Chondrocyte (in vitro differentiated cells): Measurements from ENCODE around the gene NPSR1. TPM values are rescaled to one million over a fixed set of nuclear protein-coding genes. Genes with fewer than 3 reads are reported as not detected.

Experiments used
- DNase-seq: peaks from one replicate; pipeline ENCODE4 v3.0.0; 2021; ENCODE audit warnings: mixed read lengths, low spot score
- H3K27ac Mint-ChIP-seq: one replicate; pipeline ENCODE4 v1.8.0; 2021; ENCODE audit warnings: mild to moderate bottlenecking, moderate library complexity, mixed read lengths; ENCODE audit not compliant: unreplicated experiment
- H3K27me3 Mint-ChIP-seq: 2 replicates; pipeline ENCODE4 v1.8.0; 2021; ENCODE audit warnings: low read depth, mixed read lengths
- H3K36me3 Mint-ChIP-seq: 2 replicates; pipeline ENCODE4 v1.8.0; 2021; ENCODE audit warnings: low read depth, mixed read lengths
- H3K4me1 Mint-ChIP-seq: 2 replicates; pipeline ENCODE4 v1.8.0; 2021; ENCODE audit warnings: low read depth, mild to moderate bottlenecking, mixed read lengths
- H3K4me3 Mint-ChIP-seq: one replicate; pipeline ENCODE4 v1.8.0; 2021; ENCODE audit warnings: mild to moderate bottlenecking, moderate library complexity, mixed read lengths; ENCODE audit not compliant: unreplicated experiment
- H3K9me3 Mint-ChIP-seq: 2 replicates; pipeline ENCODE4 v1.8.0; 2021; ENCODE audit warnings: low read depth, mixed read lengths
- CTCF ChIP-seq: fragments of 200-600 bp; sonication (generic); IDR thresholded peaks from 2 replicates; pipeline ENCODE4 v1.5.0; 2021; ENCODE audit warnings: antibody characterized with exemption, mild to moderate bottlenecking, moderate library complexity
- total RNA-seq: library from RNA; stranded (reverse); gene quantifications from 3 replicates; pipeline ENCODE4 v1.2.1, GENCODE V29; 2021

Gene NPSR1
- total RNA-seq, 1 donor from 2014 or later = not detected

DNA sequence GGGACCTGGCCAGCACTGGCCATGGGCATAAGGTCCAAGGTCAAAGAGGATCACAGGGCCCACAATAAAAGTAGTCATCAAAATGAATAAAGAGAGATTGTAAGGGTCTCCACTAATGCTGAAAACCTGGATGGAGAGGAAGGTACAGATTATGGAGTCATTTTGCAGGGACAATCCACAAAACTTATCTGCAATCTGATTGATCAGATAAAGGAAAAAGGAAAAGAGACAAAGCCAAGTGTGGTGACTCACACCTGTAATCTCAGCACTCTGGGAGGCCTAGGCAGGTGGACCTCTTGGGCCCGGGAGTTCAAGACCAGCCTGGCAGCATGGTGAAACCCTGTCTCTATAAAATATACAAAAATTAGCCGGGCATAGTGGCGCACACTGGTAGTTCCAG, 174.0 kb downstream of the NPSR1 start:
- DNase-seq = no peak
- no peak overlapping the region for H3K27ac Mint-ChIP-seq

DNA sequence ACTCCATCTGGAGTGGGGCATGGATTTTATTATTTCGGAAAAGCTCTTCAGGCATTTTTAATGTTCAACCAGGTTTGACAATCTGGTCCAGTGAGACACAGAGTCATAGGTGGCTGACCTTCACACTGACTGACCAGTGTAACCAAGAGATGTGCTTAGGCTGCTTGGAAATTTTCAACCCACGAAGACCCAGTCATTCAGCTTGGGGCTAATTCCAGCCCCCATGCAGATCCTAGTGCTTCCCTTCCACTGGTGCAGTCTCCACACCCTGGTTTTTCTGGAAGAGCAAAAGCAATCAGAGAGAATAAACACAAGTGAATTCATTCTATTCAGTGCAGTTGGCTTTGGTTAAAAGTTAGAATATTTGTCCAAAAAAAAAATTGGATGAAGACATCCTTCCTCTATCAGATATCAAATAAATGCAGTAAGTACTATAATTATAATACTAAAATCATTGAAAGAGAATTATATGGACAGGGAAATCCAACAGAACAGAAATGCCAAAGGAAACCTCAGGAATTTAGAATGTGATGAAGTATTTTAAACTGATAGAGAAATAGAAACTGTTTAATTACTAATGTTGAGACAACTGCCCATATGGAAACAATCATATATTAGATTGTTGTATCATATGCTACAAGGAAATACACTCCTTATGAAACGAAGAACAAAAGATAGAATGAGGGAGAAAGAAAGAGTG, 178.0 kb downstream of the NPSR1 start:
- H3K4me3 Mint-ChIP-seq = no peak overlapping the region
- H3K27ac Mint-ChIP-seq = no peak overlapping the region
- H3K27me3 Mint-ChIP-seq = no peaks in the 10 kb centered on the region
- H3K4me1 Mint-ChIP-seq = peaks cover 20% of the 10 kb centered on the region
- DNase-seq = no peak
- H3K9me3 Mint-ChIP-seq = no peaks in the 10 kb centered on the region
- no peak for TF ChIP-seq CTCF
- H3K36me3 Mint-ChIP-seq = no peaks in the 10 kb centered on the region

More for the DNA sequence above, 174.0 kb downstream of the NPSR1 start:
- Mint-ChIP-seq H3K9me3 (no peaks in the 10 kb centered on the region), H3K4me1 (peaks cover 3% of the 10 kb centered on the region), H3K27me3 (peaks cover 4% of the 10 kb centered on the region), H3K4me3 (no peak overlapping the region), H3K36me3 (peaks cover 2% of the 10 kb centered on the region)
- no peak for TF ChIP-seq CTCF

DNA sequence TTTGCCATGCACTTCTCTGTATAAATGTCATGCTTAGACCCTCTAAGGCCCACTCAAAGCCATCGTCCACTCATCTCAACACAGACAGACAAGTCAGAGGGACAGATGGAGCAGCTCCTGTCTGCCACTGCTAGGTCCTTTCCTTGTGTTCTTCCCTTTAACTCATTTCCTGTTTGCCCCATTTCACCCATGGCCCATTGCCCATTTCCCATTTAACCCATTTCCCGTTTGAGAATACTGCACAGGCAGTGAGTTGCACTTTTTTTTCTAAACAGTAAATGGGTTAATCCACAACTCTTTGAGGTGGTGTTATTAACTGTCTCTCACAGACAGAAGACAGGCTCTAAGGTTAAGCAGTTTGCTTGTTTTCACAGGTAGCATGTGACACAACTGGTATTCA, 179.3 kb downstream of the NPSR1 start:
- Mint-ChIP-seq H3K27me3 (no peaks in the 10 kb centered on the region), H3K27ac (no peak overlapping the region), H3K9me3 (no peaks in the 10 kb centered on the region), H3K4me1 (peaks cover 20% of the 10 kb centered on the region), H3K36me3 (no peaks in the 10 kb centered on the region), H3K4me3 (no peak overlapping the region)
- DNase-seq = no peak
- TF ChIP-seq CTCF = no peak

DNA sequence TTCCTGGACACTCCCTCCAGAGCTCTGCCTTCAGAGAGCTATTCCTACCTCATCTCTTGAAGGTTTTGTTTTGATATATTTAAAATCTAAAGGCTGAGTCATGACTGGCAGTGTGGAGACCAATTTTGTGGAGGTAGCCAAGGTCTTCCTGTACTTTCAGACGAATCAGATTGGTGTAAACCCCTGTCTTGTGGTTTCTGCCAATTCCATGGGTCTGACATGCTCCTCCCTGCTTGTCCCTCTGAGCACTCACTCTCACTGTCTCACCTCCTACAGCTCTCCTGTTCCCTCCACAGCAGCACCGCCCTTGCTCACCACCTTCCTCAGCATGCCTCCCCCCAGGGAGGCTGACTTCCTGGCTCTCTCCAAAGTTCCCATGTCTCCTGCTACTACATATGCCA, 179.8 kb downstream of the NPSR1 start:
- H3K27me3 Mint-ChIP-seq = no peaks in the 10 kb centered on the region
- no peak for TF ChIP-seq CTCF
- peak overlapping the region; percentile 5 for H3K27ac Mint-ChIP-seq
- DNase-seq = no peak
- H3K36me3 Mint-ChIP-seq = no peaks in the 10 kb centered on the region
- peaks cover 20% of the 10 kb centered on the region for H3K4me1 Mint-ChIP-seq
- H3K9me3 Mint-ChIP-seq = no peaks in the 10 kb centered on the region
- H3K4me3 Mint-ChIP-seq = no peak overlapping the region

DNA sequence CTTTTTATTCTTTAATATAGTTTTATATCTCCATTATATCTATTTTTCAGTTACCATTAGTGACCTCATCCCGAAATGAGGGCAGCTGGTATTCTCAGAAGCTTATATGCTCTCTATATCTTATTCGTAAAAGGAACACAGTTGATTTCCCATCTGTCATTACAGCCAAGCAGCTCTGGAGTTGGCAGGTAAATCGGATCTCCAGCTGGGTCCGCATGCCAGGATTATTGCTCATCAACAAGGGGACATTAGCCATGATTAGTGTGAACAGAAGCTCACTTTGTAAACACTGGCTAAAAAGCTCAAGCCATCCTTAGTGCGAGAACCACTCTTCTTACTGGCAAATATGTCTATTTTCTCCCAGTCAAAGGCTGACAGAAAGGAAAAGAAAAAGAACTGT, 180.3 kb downstream of the NPSR1 start:
- DNase-seq = no peak

More for the DNA sequence above, 180.3 kb downstream of the NPSR1 start:
- Mint-ChIP-seq H3K9me3 (no peaks in the 10 kb centered on the region), H3K4me1 (peaks cover 20% of the 10 kb centered on the region), H3K4me3 (no peak overlapping the region), H3K36me3 (no peaks in the 10 kb centered on the region), H3K27me3 (no peaks in the 10 kb centered on the region), H3K27ac (no peak overlapping the region)
- no peak for TF ChIP-seq CTCF
